Subcutaneous abdominal adipose tissue (tissue), 5 donors: ENCODE data around the gene APOBEC3G.

Experiments
- H3K27ac ChIP-seq: one replicate; pipeline ENCODE4 v1.7.0; 2013; ENCODE audit warnings: low read depth, mild to moderate bottlenecking, inconsistent platforms, low read length, moderate library complexity
- H3K27me3 ChIP-seq, 5 donors: one replicate each; pipeline ENCODE4 v1.7.0; 2013; ENCODE audit warnings: low read length in 5 of 5, inconsistent platforms in 1 of 5; ENCODE audit not compliant: control insufficient read depth in 5 of 5, insufficient read depth in 4 of 5
- H3K36me3 ChIP-seq, 5 donors: one replicate each; pipeline ENCODE4 v1.7.0; 2013; ENCODE audit warnings: low read length in 5 of 5; ENCODE audit not compliant: control insufficient read depth in 5 of 5, insufficient read depth in 5 of 5
- H3K4me1 ChIP-seq, 5 donors: one replicate each; pipeline ENCODE4 v1.7.0; 2013; ENCODE audit warnings: low read length in 5 of 5, mild to moderate bottlenecking in 3 of 5, moderate library complexity in 1 of 5; ENCODE audit not compliant: control insufficient read depth in 5 of 5, insufficient read depth in 5 of 5
- H3K4me3 ChIP-seq, 5 donors: one replicate each; pipeline ENCODE4 v1.7.0; 2013; ENCODE audit warnings: low read length in 5 of 5, low read depth in 1 of 5
- H3K9ac ChIP-seq, 5 donors: one replicate each; pipeline ENCODE4 v1.7.0; 2013; ENCODE audit warnings: low read length in 5 of 5, mild to moderate bottlenecking in 4 of 5, moderate library complexity in 3 of 5
- H3K9me3 ChIP-seq, 5 donors: one replicate each; pipeline ENCODE4 v1.7.0; 2013; ENCODE audit warnings: low read length in 5 of 5; ENCODE audit not compliant: control insufficient read depth in 5 of 5
- donor health status: healthy.
- donor health status: healthy.
- donor health status: healthy.
- donor health status: healthy.
- donor health status: healthy.

The APOBEC3G gene

GRCh38 chr22:39090426-39091064 is 13.5 kb downstream of the APOBEC3G start:
- no peaks in the 10 kb centered on the region for H3K36me3 ChIP-seq
- no peak overlapping the region for H3K4me3 ChIP-seq
- peaks cover 0 to 3% (median 0%) of the 10 kb centered on the region in 5 donors for H3K4me1 ChIP-seq
- no peak overlapping the region for H3K27ac ChIP-seq
- no peak overlapping the region for H3K9ac ChIP-seq
- no peaks in the 10 kb centered on the region for H3K9me3 ChIP-seq
- peaks cover 0 to 19% (median 12%) of the 10 kb centered on the region in 5 donors for H3K27me3 ChIP-seq

GRCh38 chr22:39091126-39092081 is 14.3 kb downstream of the APOBEC3G start:
- Histone ChIP-seq H3K27me3 (peaks cover 0 to 21% (median 12%) of the 10 kb centered on the region in 5 donors), H3K4me3 (no peak overlapping the region), H3K4me1 (peaks cover 0 to 3% (median 0%) of the 10 kb centered on the region in 5 donors), H3K9ac (no peak overlapping the region), H3K27ac (no peak overlapping the region), H3K36me3 (no peaks in the 10 kb centered on the region), H3K9me3 (no peaks in the 10 kb centered on the region)

- no peaks in the 10 kb centered on the region for H3K9me3 ChIP-seq
- H3K27me3 ChIP-seq: peaks cover 0 to 21% (median 12%) of the 10 kb centered on the region in 5 donors
- peaks cover 0 to 10% (median 3%) of the 10 kb centered on the region in 5 donors for H3K4me1 ChIP-seq
- H3K4me3 ChIP-seq: no peak overlapping the region
- no peak overlapping the region for H3K9ac ChIP-seq
- no peak overlapping the region for H3K27ac ChIP-seq
- no peaks in the 10 kb centered on the region for H3K36me3 ChIP-seq
These were observed 15.2 kb downstream of the APOBEC3G start for GRCh38 chr22:39092111-39092862.

GRCh38 chr22:39094717-39095389 is 17.8 kb downstream of the APOBEC3G start:
- Histone ChIP-seq H3K27ac (no peak overlapping the region), H3K36me3 (no peaks in the 10 kb centered on the region), H3K9me3 (no peaks in the 10 kb centered on the region), H3K9ac (no peak overlapping the region), H3K4me3 (no peak overlapping the region), H3K4me1 (peaks cover 0 to 13% (median 4%) of the 10 kb centered on the region in 5 donors), H3K27me3 (peaks cover 0 to 12% (median 12%) of the 10 kb centered on the region in 5 donors)

- Histone ChIP-seq H3K27me3 (peaks cover 0 to 7% (median under 1%) of the 10 kb centered on the region in 5 donors), H3K36me3 (no peaks in the 10 kb centered on the region), H3K9me3 (no peaks in the 10 kb centered on the region), H3K27ac (no peak overlapping the region), H3K4me1 (peaks cover 0 to 13% (median 8%) of the 10 kb centered on the region in 5 donors), H3K9ac (no peak overlapping the region), H3K4me3 (no peak overlapping the region)
These were observed 18.9 kb downstream of the APOBEC3G start for GRCh38 chr22:39095971-39096370.

- Histone ChIP-seq H3K27ac (no peak within 1 kb of the TSS), H3K4me3 (peak within 1 kb of the TSS in 1 of 5 donors; percentile 3), H3K4me1 (peaks cover 0 to 13% (median 8%) of the 10 kb centered on the region in 5 donors), H3K9ac (peak within 1 kb of the TSS in 1 of 5 donors; percentile 37), H3K36me3 (no peaks in the 10 kb centered on the region), H3K27me3 (peaks cover 0 to 8% (median 2%) of the 10 kb centered on the region in 5 donors), H3K9me3 (no peaks in the 10 kb centered on the region)
These were observed 20.3 kb downstream of the APOBEC3G start, which contains the start of gene APOBEC3H for GRCh38 chr22:39097098-39098020. TSS of gene APOBEC3H (plus strand) at chr22:39097244. CDS start at chr22:39100279, 3,035 bp downstream.

- Histone ChIP-seq H3K27me3 (peaks cover 0 to 8% (median 2%) of the 10 kb centered on the region in 5 donors), H3K4me3 (no peak overlapping the region), H3K4me1 (peaks cover 0 to 13% (median 8%) of the 10 kb centered on the region in 5 donors), H3K9me3 (no peaks in the 10 kb centered on the region), H3K9ac (no peak overlapping the region), H3K27ac (no peak overlapping the region), H3K36me3 (no peaks in the 10 kb centered on the region)
These were observed 21.0 kb downstream of the APOBEC3G start for GRCh38 chr22:39098026-39098425.

- no peaks in the 10 kb centered on the region for H3K9me3 ChIP-seq
- no peaks in the 10 kb centered on the region for H3K36me3 ChIP-seq
- peaks cover 0 to 13% (median 8%) of the 10 kb centered on the region in 5 donors for H3K4me1 ChIP-seq
- H3K4me3 ChIP-seq: no peak overlapping the region
- no peak overlapping the region for H3K27ac ChIP-seq
- peaks cover 0 to 8% (median 2%) of the 10 kb centered on the region in 5 donors for H3K27me3 ChIP-seq
- H3K9ac ChIP-seq: no peak overlapping the region
These were observed 21.5 kb downstream of the APOBEC3G start for GRCh38 chr22:39098576-39098975.
